Fibroblast of lung (primary cell): ENCODE measurements around the gene ZNF385B.

Source experiments
- EZH2 ChIP-seq: IDR thresholded peaks from 2 replicates; pipeline ENCODE4 v1.5.1; 2012; ENCODE audit warnings: low read length, control low read depth, mild to moderate bottlenecking; ENCODE audit errors: missing control alignments
- TF ChIP-seq, protein P1 (sequence below), 2 donors: IDR thresholded peaks in 1 of 2; conservative IDR thresholded peaks in 1 of 2; 1 replicate in 1 of 2; 2 replicates in 1 of 2; pipeline ENCODE4 v1.5.1; 2011 to 2012; ENCODE audit warnings: low read length in 2 of 2, control low read depth in 1 of 2, inconsistent platforms in 1 of 2, low read depth in 1 of 2, mild to moderate bottlenecking in 1 of 2

DNA sequence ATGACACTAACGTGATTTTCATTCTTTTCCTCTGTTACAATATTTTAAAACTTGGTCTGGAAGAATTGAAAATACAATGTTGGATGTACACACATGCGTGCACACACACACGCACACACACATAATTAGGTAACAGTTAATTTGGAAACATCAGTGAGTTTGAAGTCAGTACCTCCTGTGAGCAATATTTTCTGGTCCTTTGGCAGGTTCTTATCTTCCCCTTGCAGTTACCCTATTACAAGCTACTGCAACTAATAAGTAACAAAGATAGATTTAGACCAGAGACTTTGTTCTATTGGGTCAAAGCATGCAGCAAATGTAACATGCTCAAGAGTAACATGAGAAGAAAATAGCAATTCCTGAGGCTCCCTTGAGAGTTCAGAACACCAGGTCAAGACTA, 73.3 kb downstream of the ZNF385B start:
- TF ChIP-seq, protein P1, sequence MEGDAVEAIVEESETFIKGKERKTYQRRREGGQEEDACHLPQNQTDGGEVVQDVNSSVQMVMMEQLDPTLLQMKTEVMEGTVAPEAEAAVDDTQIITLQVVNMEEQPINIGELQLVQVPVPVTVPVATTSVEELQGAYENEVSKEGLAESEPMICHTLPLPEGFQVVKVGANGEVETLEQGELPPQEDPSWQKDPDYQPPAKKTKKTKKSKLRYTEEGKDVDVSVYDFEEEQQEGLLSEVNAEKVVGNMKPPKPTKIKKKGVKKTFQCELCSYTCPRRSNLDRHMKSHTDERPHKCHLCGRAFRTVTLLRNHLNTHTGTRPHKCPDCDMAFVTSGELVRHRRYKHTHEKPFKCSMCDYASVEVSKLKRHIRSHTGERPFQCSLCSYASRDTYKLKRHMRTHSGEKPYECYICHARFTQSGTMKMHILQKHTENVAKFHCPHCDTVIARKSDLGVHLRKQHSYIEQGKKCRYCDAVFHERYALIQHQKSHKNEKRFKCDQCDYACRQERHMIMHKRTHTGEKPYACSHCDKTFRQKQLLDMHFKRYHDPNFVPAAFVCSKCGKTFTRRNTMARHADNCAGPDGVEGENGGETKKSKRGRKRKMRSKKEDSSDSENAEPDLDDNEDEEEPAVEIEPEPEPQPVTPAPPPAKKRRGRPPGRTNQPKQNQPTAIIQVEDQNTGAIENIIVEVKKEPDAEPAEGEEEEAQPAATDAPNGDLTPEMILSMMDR (conservative IDR thresholded peaks at IDR 0.05 in 1 of 2, IDR thresholded peaks at IDR 0.05 in 1 of 2; ENCODE audit: low read depth in 1 of 2, low read length in 2 of 2) = no peak
- no peak for TF ChIP-seq EZH2
